AG04450 (cell line): ENCODE results near the gene NDOR1. TPM values are rescaled to one million over a fixed set of nuclear protein-coding genes. Genes with fewer than 3 reads are reported as not detected.

Experiments used
- CTCF ChIA-PET: fragments of 300-600, 350-600 bp; formaldehyde crosslinking; extraction: SDS; loops from one replicate; lab custom pipeline; 2022; ENCODE audit warnings: antibody characterized with exemption, inconsistent platforms; lab: Charles Lee
- POLR2A ChIA-PET: fragments of 350-600 bp; formaldehyde crosslinking; extraction: SDS; loops from one replicate; lab custom pipeline; 2021; ENCODE audit warnings: antibody characterized with exemption, inconsistent platforms; lab: Yijun Ruan, JAX
- DNase-seq: peaks from one replicate; pipeline ENCODE4 v3.0.0-alpha.2; 2011; ENCODE audit warnings: low read depth, low spot score
- H3K27ac ChIP-seq: one replicate; pipeline ENCODE4 v1.5.1; 2012; ENCODE audit warnings: low read depth, low read length, control low read depth
- H3K27me3 ChIP-seq: one replicate; pipeline ENCODE4 v1.6.0; 2012; ENCODE audit warnings: low read length; ENCODE audit not compliant: control insufficient read depth, insufficient read depth
- H3K4me3 ChIP-seq: 2 replicates; pipeline ENCODE4 v1.5.1; 2011; ENCODE audit warnings: mild to moderate bottlenecking, low read depth, low read length, control low read depth
- H3K9me3 ChIP-seq: 2 replicates; pipeline ENCODE4 v1.5.1; 2012; ENCODE audit warnings: low read length; ENCODE audit not compliant: control insufficient read depth, insufficient read depth
- polyA plus RNA-seq: library from polyadenylated mRNA; depleted of rRNA; stranded (reverse); fragments of >200 nt; gene quantifications from 2 replicates; pipeline ENCODE4 v1.2.3, GENCODE V29; 2011
- TF ChIP-seq, protein P1 (sequence below): IDR thresholded peaks from 2 replicates; pipeline ENCODE4 v1.5.1; 2011; ENCODE audit warnings: low read depth, low read length, control low read depth, inconsistent platforms

Gene NDOR1
- polyA plus RNA-seq, 1 experiment: 2.8 TPM

DNA sequence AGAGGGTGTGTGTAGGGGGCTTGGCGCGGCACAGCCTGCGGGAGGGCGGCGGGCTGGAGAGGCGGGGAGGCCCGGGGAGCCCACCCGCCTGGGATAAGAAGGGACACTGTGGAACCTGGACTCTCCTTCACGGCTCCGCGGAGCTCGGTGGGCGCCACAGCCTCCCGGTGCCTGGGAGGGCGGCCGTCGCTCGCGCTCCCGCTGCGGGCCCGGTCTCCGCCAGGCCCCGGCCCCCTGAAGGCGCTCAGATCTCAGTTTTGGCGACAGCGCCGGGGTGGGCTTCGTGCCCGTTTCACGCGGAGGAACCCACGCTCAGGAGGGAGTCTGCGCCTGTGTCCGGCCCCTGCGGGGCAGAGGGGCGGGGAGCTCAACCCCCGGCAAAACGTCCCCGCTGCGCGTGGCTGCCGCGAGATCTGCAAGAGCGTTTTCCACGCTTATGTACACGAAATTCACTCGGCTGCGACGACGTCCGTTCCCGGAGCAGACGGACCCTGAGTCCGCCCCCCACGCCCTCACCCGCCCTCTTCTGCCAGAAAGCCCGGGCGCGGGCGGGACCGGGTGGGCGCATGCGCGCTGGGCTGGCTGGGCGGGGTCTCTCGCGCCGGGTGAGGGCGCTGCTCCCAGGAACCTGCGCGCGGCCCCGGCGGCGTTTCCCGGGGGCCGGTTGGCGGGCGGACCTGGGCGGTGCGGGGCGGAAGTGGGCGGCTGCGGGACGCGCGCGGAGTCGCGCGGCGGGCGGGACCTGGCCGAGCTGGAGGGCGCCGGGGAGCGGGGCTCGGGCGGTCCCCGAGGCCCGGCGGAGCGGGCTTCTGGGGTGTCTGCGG is 49.3 kb downstream of the NDOR1 start, which contains the start of gene NELFB:
NELFB (plus strand) TSS at position 704 of the 824 bp plus-strand sequence.
- no peaks in the 10 kb centered on the region; the same call in 1 of the 2 replicates for H3K9me3 ChIP-seq
- peak within 1 kb of the TSS; percentile 31 for H3K27ac ChIP-seq
- POLR2A ChIA-PET: interaction anchor here (0.9 to 8.8 kb wide), 6 partner anchors 9 to 125 kb away, joined by 3 to 146 read pairs (median 4); partner anchors contain the start of genes TOR4A and TUBB4B

DNA sequence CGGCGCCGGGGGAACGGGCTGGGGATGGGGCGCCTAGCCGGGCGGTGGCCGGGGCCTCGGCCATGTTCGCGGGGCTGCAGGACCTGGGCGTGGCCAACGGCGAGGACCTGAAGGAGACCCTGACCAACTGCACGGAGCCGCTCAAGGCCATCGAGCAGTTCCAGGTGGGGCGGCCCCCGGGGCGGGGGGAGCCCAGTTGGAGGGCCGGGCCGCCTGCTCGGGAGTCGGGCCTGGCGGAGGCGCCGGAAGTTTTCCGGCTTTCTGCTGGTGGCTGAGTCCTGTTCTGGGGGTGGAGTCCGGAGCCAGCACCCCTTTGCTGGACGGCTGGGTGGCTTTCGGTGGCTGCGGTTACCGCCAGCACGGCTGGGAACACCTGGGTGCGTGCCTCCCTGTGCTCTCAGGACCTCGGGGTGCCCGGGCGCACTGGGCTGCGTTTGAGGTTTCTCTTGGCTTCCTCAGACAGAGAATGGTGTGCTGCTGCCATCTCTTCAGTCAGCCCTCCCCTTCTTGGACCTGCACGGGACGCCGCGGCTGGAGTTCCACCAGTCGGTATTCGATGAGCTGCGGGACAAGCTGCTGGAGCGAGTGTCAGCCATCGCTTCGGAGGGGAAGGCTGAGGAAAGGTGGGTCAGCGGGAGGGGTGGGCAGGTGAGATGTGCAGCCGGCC is 50.1 kb downstream of the NDOR1 start:
- TF ChIP-seq, protein P1, sequence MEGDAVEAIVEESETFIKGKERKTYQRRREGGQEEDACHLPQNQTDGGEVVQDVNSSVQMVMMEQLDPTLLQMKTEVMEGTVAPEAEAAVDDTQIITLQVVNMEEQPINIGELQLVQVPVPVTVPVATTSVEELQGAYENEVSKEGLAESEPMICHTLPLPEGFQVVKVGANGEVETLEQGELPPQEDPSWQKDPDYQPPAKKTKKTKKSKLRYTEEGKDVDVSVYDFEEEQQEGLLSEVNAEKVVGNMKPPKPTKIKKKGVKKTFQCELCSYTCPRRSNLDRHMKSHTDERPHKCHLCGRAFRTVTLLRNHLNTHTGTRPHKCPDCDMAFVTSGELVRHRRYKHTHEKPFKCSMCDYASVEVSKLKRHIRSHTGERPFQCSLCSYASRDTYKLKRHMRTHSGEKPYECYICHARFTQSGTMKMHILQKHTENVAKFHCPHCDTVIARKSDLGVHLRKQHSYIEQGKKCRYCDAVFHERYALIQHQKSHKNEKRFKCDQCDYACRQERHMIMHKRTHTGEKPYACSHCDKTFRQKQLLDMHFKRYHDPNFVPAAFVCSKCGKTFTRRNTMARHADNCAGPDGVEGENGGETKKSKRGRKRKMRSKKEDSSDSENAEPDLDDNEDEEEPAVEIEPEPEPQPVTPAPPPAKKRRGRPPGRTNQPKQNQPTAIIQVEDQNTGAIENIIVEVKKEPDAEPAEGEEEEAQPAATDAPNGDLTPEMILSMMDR: no peak
- CTCF ChIA-PET: interaction anchor here (1.3 to 1.7 kb wide), 2 partner anchors 19 to 167 kb away, joined by 3 to 7 read pairs; partner anchors contain the start of gene EXD3
- peak overlapping the region; percentile 96 for H3K4me3 ChIP-seq
- no peak for DNase-seq
- POLR2A ChIA-PET: interaction anchor here (0.9 to 8.8 kb wide), 4 partner anchors 11 to 67 kb away, joined by 3 to 146 read pairs (median 4); partner anchors contain the start of genes TOR4A and TUBB4B
- H3K9me3 ChIP-seq: no peaks in the 10 kb centered on the region; the same call in 1 of the 2 replicates
- no peaks in the 10 kb centered on the region for H3K27me3 ChIP-seq
- H3K27ac ChIP-seq: no peak overlapping the region

More for the DNA sequence above, 49.3 kb downstream of the NDOR1 start, which contains the start of gene NELFB:
- TF ChIP-seq, protein P1: no peak
- Histone ChIP-seq H3K27me3 (no peaks in the 10 kb centered on the region), H3K4me3 (peak within 1 kb of the TSS; percentile 96)
- peak; percentile 51 for DNase-seq
- CTCF ChIA-PET: interaction anchor here (0.5 to 1.5 kb wide), 3 partner anchors 18 to 353 kb away, joined by 3 to 10 read pairs (median 4); partner anchors contain the start of gene EXD3

DNA sequence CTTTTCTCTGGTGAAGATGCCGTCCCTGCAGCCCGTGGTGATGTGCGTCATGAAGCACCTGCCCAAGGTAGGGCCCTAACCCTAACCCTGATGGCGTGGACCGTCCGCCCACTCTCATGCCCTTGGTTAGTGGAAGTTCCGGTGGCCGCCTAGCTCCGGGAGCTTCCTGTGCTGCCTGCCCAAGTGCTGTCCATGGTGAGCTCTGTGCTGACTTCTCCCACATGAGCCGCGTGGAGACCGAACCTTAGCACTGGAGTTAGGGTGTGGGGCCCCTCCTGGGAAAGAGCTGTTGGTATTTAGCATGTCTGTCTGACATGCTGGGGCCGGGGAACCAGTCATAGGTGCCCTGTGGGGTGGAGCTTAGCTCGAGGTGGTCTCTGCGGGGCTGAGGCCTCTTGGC is 50.9 kb downstream of the NDOR1 start:
- Histone ChIP-seq H3K27me3 (no peaks in the 10 kb centered on the region), H3K4me3 (peak overlapping the region; percentile 96), H3K27ac (peak overlapping the region; percentile 31), H3K9me3 (no peaks in the 10 kb centered on the region; the same call in 1 of the 2 replicates)
- DNase-seq: no peak
- ChIA-PET CTCF (interaction anchor here (1.3 to 1.7 kb wide), 2 partner anchors 19 to 167 kb away, joined by 3 to 7 read pairs; partner anchors contain the start of gene EXD3), POLR2A (interaction anchor here (0.8 to 8.8 kb wide), 3 partner anchors 10 to 167 kb away, joined by 3 to 146 read pairs (median 3); partner anchors contain the start of genes EXD3, NOXA1 and TUBB4B)
- TF ChIP-seq, protein P1: no peak

DNA sequence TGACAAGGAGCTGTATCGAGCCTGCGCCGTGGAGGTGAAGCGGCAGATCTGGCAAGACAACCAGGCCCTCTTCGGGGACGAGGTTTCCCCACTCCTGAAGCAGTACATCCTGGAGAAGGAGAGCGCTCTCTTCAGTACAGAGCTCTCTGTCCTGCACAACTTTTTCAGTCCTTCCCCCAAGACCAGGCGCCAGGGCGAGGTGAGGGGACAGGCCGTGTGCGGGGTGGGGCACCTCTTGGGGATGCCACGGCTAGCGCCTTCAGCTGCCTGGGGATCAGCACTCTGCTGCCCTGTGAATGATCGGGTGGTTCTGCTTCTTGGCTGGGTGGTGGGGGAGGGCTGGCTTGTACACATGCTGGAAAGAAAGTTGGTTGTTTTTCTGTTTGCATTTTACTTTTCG is 51.4 kb downstream of the NDOR1 start:
- no peak for DNase-seq
- CTCF ChIA-PET: interaction anchor here (1.3 to 1.7 kb wide), 2 partner anchors 20 to 166 kb away, joined by 3 to 7 read pairs; partner anchors contain the start of gene EXD3
- TF ChIP-seq, protein P1: no peak
- POLR2A ChIA-PET: interaction anchor here (0.8 to 8.8 kb wide), 3 partner anchors 9 to 166 kb away, joined by 3 to 146 read pairs (median 3); partner anchors contain the start of genes EXD3, NOXA1 and TUBB4B
- no peaks in the 10 kb centered on the region; the same call in 1 of the 2 replicates for H3K9me3 ChIP-seq
- no peaks in the 10 kb centered on the region for H3K27me3 ChIP-seq
- peak overlapping the region; percentile 96 for H3K4me3 ChIP-seq
- no peak overlapping the region for H3K27ac ChIP-seq
